ENCODE measurements around the gene ATG9B. TPM values are rescaled to one million over a fixed set of nuclear protein-coding genes. Genes with fewer than 3 reads are reported as not detected.
A peak's percentile ranks its signal among the peaks of the same experiment; 100 is the strongest.

ATG9B gene
- total RNA-seq, 1 donor from 2014 or later: 0.17 TPM

DNA sequence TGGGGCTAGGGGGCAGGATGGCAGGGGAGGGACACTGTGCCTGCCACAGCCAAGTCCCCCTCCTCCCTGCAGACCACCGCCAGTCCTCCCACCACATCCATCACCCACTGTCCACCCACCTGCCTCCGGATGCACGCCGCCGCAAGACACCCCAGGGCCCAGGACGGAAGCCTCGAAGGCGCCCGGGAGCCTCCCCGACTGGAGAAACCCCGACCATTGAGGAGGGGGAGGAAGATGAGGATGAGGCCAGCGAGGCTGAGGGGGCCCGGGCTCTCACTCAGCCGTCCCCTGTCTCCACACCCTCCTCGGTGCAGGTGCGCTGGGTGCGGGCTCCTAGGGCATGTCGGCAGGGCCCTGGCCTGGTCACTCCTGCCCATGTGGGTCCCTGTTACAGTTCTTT, 40.2 kb upstream of the ATG9B start:
- Histone ChIP-seq H3K27me3 (no peaks in the 10 kb centered on the region), H3K9me3 (no peaks in the 10 kb centered on the region), H3K4me1 (peaks cover 19% of the 10 kb centered on the region), H3K36me3 (peaks cover 56% of the 10 kb centered on the region), H3K4me3 (no peak overlapping the region), H3K27ac (no peak overlapping the region)
- ATAC-seq (no peak), DNase-seq (no peak)
- intact Hi-C loops (cut with DNase I): no loop called here
- TF ChIP-seq, protein P1, sequence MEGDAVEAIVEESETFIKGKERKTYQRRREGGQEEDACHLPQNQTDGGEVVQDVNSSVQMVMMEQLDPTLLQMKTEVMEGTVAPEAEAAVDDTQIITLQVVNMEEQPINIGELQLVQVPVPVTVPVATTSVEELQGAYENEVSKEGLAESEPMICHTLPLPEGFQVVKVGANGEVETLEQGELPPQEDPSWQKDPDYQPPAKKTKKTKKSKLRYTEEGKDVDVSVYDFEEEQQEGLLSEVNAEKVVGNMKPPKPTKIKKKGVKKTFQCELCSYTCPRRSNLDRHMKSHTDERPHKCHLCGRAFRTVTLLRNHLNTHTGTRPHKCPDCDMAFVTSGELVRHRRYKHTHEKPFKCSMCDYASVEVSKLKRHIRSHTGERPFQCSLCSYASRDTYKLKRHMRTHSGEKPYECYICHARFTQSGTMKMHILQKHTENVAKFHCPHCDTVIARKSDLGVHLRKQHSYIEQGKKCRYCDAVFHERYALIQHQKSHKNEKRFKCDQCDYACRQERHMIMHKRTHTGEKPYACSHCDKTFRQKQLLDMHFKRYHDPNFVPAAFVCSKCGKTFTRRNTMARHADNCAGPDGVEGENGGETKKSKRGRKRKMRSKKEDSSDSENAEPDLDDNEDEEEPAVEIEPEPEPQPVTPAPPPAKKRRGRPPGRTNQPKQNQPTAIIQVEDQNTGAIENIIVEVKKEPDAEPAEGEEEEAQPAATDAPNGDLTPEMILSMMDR (IDR thresholded peaks at IDR 0.05): no peak

DNA sequence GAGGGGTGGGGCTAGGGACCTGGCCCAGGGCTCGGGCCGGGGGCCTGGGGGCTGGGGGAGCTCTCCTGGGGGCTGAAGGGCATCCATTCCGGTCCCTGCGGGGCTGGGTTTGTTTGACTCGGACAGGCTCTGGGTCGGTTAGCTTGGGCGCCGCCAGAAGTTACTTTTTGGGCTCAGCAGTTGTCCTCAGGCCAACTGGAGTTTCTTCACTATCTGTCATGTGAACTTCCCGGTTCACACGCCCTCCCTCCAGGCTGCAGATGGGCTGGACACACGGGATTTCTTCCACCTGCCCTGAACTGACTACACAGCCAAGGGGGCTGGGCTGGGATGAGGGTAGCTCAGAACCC, 38.9 kb upstream of the ATG9B start:
- Histone ChIP-seq H3K27ac (peak overlapping the region; percentile 63), H3K4me1 (peaks cover 29% of the 10 kb centered on the region), H3K36me3 (peaks cover 44% of the 10 kb centered on the region), H3K4me3 (peak overlapping the region; percentile 38), H3K27me3 (no peaks in the 10 kb centered on the region), H3K9me3 (no peaks in the 10 kb centered on the region)
- DNase-seq (no peak), ATAC-seq (no peak)
- intact Hi-C loops (cut with DNase I): no loop called here
- TF ChIP-seq, protein P1 (IDR thresholded peaks at IDR 0.05): no peak

DNA sequence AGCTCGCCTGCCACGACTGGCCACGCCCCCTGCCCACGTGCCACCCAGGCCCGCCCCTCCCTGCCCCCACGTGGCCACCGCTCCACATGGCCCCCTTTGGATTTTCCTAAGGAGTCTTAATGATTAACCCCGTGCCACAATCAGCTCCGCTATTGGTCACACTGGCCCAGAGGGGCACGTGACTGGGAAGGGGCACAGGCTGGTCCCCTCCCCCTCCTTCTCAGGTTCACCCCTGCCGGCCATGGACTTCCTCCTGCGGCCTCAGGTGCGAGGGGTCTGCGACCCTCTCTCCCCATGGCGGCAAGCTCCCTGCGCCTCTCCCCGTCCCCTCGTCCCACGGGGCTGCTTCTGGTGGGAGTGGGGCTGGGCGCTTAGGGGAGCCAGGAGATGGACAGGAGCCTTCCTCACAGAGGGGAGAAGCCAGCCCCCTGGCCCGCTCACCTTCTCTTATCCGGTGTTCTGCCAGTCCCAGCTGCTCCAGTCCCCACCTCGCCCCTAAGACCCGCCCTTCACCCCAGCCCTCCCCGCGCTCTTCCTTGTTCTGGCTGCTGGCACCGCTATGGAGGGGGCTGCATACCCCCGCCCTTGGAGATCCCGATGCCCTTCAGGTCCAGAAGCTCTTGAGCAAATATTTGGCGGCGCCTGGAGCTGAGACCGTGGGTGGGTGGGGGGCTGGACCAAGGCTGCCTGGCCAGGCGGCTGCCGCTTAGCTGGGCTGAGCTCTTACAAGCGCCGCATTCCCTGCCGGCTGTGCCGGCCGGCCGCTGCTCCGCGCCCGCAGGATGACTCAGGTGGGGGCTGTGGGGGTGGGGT, 38.3 kb upstream of the ATG9B start:
- peak; percentile 45 for ATAC-seq
- peaks cover 38% of the 10 kb centered on the region for H3K36me3 ChIP-seq
- peak overlapping the region; percentile 63 for H3K27ac ChIP-seq
- H3K4me3 ChIP-seq: peak overlapping the region; percentile 38
- H3K9me3 ChIP-seq: no peaks in the 10 kb centered on the region
- TF ChIP-seq, protein P1 (IDR thresholded peaks at IDR 0.05): no peak
- H3K4me1 ChIP-seq: peaks cover 29% of the 10 kb centered on the region
- DNase-seq: peak; percentile 91
- intact Hi-C loops (cut with DNase I): no loop called here
- no peaks in the 10 kb centered on the region for H3K27me3 ChIP-seq

DNA sequence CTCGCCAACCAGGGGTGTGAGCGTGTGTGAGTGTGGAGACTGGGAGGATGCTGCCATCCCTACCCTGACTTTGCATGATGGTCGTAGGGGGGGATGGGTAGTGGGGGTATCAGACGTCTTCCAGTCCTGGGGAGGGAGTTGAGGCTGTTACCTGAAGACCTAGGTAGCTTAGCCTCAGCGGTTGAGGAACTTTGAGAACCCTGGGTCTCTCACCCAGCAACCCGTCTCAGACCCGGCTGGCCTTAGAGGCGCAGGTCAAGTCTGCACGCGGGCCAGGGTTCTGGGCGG, 37.8 kb upstream of the ATG9B start:
- Histone ChIP-seq H3K27ac (peak overlapping the region; percentile 63), H3K36me3 (peaks cover 32% of the 10 kb centered on the region), H3K4me3 (peak overlapping the region; percentile 84), H3K9me3 (no peaks in the 10 kb centered on the region), H3K4me1 (peaks cover 32% of the 10 kb centered on the region), H3K27me3 (no peaks in the 10 kb centered on the region)
- DNase-seq (no peak), ATAC-seq (no peak)
- TF ChIP-seq, protein P1 (IDR thresholded peaks at IDR 0.05): no peak
- intact Hi-C loops (cut with DNase I): no loop called here

DNA sequence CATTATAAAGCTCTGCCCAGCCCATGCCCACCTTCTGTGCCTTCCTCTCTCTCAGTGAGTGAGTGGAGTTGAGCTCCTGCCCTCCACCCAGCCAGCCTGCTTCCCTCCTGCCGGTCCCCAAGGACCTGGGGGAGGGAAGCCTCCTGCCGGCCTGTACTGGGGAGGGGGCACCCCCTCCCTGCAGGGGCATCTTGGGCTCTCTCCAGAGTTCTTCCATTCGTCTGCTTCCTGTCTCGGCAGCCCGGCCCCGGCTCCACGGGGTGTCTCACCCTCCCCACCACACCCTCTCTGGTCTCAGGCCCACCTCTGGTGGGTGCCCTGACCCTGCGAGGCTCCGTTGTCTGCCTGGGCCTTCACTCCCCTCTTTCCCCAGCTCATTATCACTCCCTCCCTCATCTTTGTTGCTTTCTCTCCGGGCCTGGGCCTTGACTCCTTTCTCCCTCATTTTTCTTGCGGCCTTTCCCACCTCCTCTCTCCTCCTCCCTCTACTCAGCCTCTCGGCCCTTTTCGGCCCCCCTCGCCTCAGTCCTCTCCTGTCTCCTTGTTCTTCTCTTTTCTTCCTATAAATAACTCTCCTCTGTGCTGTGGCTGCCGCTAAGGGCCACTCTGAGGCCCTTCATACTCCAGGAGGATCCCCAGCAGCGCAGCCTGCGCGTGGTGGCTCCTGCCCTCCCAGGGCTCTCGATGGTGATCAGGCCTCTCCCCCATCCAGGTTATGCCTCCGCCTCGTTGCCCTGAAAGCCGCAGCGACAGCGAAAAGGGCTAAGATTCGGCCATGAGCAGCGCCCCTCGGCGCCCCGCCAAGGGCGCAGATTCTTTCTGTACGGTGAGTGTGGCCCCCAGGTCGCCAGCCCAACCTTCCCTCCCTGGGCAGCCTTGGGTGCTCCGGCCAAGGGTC, 37.2 kb upstream of the ATG9B start:
- no peaks in the 10 kb centered on the region for H3K27me3 ChIP-seq
- no peaks in the 10 kb centered on the region for H3K9me3 ChIP-seq
- TF ChIP-seq, protein P1 (IDR thresholded peaks at IDR 0.05): no peak
- H3K4me1 ChIP-seq: peaks cover 36% of the 10 kb centered on the region
- ATAC-seq (peak; percentile 2), DNase-seq (peak; percentile 84)
- peak overlapping the region; percentile 84 for H3K4me3 ChIP-seq
- peaks cover 27% of the 10 kb centered on the region for H3K36me3 ChIP-seq
- peak overlapping the region; percentile 63 for H3K27ac ChIP-seq
- intact Hi-C loops (cut with DNase I): no loop called here
